GM20000 (cell line): Measurements from ENCODE around the gene KCNQ2.

Source experiments
- DNase-seq: peaks from one replicate; pipeline ENCODE4 v3.0.0; 2012; ENCODE audit warnings: low spot score
- CTCF ChIP-seq: IDR thresholded peaks from 2 replicates; pipeline ENCODE4 v1.5.1; 2012; ENCODE audit warnings: mild to moderate bottlenecking, control low read depth; ENCODE audit errors: extremely low read depth, missing control alignments

KCNQ2 gene

GRCh38 chr20:63429992-63430391 is 42.5 kb downstream of the KCNQ2 start:
- TF ChIP-seq CTCF = no peak
- no peak for DNase-seq

GRCh38 chr20:63428906-63429575 is 43.4 kb downstream of the KCNQ2 start:
- no peak for DNase-seq
- TF ChIP-seq CTCF = no peak

GRCh38 chr20:63427724-63428330 is 44.6 kb downstream of the KCNQ2 start:
- TF ChIP-seq CTCF = no peak
- no peak for DNase-seq

GRCh38 chr20:63427206-63427605 is 45.2 kb downstream of the KCNQ2 start:
- no peak for TF ChIP-seq CTCF
- DNase-seq = no peak

- DNase-seq = no peak
- TF ChIP-seq CTCF = no peak
These were observed 46.5 kb downstream of the KCNQ2 start for GRCh38 chr20:63425846-63426485.

GRCh38 chr20:63424613-63425012 is 47.8 kb downstream of the KCNQ2 start:
- TF ChIP-seq CTCF = no peak
- DNase-seq = no peak

DNA sequence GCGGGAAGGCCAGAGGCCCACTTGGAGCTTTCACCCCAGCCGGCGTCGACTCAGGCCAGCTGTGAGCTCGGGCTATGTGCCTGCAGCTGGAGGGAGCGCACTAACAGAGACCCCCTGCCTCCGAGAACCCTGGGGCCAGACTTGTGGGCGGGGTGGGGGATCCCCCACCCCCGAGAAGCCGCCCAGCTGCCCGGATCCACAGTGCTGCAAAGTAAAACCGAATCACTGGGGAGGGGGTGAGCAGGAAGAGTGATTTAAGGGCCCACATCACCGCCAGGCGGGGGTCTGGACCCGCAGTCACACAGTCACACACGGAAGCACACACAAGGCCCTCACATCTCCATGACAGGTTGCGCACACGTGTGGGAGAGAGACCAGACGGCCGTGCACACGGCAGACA is 48.7 kb downstream of the KCNQ2 start:
- no peak for DNase-seq
- TF ChIP-seq CTCF = no peak
